T-helper 22 cell (primary cell): Measurements from ENCODE around the gene DCST2.

Source experiments
- DNase-seq: peaks from one replicate; pipeline ENCODE4 v3.0.0-alpha.2; 2020; ENCODE audit warnings: low read depth

DCST2 gene

DNA sequence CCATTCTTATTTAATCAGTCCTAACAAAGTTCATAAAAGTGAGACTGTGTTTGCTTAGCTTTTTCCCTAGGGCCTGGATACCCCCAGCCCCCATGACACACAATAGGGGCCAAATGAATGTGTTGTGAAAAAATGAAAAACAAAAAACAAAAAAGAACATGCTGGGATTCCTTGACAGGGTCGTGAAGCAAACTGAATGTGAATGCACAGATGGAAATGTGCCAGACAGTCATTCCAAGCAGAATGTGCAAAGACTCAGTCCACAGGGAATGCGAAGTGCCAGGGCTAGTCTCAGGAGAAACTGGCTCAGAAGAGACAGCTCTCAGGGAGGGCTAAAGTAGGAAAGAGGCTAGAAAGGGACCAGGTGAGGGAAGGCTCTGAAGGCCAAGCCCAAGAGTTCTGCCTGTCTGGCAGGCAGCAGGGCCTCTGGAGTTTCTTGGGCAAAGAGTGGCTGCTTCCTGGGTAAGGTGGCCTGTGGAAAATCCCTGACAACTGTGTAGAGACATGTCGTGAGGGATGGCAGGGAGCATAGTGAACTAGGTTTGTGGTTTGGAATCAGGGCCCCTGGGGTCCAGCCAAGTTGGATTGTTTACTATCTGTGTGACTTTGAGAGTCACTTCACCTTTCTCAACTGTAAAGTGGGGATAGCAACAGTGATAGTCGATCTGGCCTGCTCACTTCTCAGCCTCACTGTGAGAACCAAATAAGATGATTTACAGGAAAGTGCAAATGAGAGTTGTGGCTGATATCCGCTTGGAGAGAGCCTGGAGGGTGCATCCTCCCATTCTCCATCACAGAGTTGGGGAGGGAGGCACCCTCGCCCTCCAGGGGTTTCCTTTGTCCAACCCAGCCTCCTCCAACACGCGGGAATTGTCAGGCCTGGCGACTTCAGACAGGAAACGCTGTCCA is 16.3 kb upstream of the DCST2 start:
- DNase-seq = no peak

GRCh38 chr1:155048449-155049334 is 15.1 kb upstream of the DCST2 start:
- DNase-seq = no peak

- DNase-seq = peak; percentile 20
Measured at GRCh38 chr1:155044812-155045657, 11.5 kb upstream of the DCST2 start.

DNA sequence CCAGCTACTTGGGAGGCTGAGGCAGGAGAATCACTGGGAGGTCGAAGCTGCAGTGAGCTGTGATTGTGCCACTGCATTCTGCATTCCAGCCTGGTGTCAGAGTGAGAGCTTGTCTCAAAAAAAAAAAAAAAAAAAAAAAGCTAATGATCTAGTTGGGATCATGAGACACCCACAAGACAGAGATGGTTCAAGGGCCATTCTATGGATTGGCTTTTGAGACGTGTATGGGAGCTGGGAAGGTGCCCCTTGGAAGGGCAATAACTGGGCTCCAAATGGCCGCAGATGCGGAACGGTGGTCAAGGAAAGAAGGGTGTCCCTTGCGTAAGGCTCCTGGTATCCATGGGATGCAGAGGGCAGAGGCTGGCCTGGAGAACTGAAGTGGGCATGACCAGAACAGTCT is 10.8 kb upstream of the DCST2 start:
- DNase-seq = no peak

- DNase-seq = no peak
Measured at GRCh38 chr1:155043793-155044192, 10.2 kb upstream of the DCST2 start.

- DNase-seq = no peak
Measured at GRCh38 chr1:155043301-155043702, 9.7 kb upstream of the DCST2 start.

DNA sequence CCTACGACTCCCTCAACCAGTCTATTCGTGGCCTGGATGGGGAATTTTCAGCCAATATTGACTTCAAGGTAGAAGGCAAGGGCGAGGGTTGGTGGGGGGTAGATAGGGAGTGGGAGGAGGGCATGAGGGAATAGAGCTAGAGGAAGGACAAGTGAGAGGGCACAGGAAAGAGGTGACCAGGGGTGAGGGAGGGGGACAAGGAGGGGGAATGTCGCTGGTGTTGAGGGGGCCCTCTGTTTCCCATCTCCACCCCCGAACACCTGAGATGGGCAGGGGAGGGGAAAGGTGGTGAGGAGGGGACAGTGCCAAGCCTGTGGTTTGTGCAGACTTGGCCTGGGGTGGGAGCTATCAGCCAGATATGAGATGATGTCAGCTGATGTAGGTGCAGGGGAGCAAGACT is 9.2 kb upstream of the DCST2 start:
- no peak for DNase-seq

DNA sequence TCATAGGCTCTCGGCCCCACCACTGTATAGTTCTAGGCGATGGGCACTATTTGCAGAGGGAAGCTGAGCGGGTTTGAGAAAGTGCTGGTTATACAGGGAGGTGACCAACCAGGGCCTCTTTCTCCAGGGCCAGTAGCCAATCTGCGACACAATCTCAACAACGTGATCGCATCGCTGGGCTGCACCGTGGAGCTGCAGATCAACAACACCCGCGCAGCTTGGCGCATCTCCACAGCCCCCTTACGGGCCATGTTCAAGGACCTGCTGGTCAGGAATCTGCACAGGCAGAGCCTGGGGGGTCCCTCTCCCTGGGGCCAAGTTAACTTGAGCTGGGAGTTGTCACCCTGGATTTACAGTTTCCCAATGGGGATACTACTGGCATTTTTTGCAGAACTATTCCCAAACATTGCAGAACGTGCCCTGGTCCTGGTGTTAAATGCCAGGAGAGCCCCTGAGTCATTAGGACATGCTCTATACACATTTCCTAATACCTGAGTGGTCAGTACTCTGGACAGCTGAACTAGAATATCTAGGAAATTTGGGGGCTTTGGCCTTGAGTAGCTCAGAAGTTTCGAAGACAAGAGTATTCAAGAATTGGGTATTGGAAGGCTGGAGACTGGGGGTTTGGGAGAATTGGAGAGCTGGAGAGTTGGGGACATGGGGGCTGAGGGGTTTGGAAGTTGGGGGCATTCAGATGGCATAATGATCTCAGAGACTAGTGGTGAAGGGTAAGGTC is 6.9 kb upstream of the DCST2 start:
- no peak for DNase-seq

DNA sequence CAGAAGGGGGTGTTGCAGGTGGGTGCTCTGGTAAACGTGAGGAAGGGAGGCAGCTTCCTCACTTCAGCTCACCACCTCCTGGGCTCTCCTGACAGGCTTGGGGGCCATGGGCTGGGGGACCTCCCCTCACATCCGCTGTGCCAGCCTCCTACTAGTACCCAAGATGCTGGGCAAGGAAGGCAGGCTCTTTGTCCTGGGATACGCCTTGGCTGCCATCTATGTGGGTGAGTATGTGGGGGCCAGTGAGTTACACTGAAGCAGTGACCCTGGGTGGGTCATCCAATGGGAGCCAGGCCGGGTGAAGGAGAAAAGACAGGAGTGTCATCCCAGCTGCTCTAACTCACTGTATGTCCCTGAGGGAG is 5.7 kb upstream of the DCST2 start:
- no peak for DNase-seq

- no peak for DNase-seq
Measured at GRCh38 chr1:155038602-155039307, 5.2 kb upstream of the DCST2 start.

- DNase-seq = no peak
Measured at GRCh38 chr1:155037851-155038441, 4.4 kb upstream of the DCST2 start.

DNA sequence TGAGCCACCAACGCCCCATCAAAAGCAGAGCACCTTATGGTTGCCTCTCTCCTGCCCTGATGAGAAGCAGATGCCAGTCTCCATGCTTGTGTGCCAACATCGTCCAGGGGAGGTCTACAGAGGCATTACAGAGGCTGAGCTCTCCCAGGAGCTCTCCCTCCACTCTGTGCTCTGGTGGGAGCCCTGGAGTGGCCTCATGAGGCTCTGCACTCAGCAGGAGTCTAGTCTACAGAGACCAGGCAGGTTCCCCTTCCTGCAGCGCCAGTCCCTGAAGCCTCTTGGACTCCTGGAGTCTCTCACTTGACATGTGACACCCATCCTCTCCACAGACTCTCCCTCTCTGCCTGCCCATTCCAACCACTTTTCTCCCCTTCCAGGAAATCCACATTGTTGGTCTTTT is 3.5 kb upstream of the DCST2 start:
- no peak for DNase-seq

DNA sequence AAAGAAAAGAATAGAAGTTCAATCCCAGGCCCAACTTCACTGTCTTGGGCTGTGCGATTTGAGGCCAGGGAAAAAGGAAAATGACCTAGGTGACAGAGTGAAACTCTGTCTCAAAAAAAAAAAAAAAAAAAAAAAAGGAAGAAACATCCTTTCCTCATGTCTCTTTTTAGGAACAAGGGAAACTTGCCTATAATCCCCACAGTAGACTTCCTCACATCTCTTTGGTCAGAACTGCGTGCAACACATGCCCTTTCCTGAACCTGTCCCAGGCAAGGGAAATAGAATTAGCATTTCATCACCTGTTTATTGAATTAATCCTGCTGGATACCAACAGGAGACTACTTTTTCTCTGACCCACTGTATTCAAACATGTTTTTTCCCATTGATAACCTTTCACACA is 2.4 kb upstream of the DCST2 start:
- DNase-seq = no peak

GRCh38 chr1:155034318-155035208 is 982 bp upstream of the DCST2 start:
- no peak for DNase-seq

DNA sequence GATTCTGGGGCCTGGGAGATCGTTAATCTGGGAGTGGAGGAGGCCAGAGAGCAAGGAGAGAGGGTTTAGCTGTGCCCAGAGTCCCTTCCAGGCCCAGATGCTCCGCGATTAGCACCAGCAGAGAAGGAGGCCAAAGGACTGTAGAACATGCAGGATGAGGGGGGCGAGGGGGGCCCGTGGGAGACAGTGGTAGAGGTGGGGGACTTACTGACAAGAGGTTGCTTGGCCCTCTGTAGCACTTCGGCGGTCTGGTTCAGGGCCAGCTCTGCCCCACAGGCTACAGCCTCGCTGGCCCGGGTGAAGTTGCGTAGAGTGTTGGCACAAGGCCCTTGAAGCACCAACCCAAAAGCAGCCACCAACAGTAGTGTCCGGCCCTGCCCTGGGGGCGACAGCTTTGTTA is 695 bp downstream of the DCST2 start:
- no peak for DNase-seq

DNA sequence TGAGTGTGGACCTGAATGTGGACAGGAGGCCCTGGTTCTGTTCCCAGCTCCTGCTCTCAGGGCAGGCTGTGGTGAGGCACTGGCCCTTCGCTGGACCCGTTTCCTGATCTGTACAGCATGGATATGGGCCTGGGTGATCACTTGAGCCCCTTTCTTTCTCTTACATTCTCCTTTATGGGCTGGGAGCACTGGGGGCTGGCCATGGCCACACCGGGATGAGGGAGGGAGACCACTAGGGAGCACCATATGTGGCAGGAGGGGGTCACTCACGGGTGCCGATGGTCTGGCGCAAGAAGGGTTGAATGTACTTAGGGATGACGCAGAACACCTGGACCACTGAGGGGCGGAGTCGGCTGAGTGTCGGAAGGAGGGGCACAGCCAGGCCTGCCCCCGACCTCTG is 2.7 kb downstream of the DCST2 start:
- DNase-seq = no peak

DNA sequence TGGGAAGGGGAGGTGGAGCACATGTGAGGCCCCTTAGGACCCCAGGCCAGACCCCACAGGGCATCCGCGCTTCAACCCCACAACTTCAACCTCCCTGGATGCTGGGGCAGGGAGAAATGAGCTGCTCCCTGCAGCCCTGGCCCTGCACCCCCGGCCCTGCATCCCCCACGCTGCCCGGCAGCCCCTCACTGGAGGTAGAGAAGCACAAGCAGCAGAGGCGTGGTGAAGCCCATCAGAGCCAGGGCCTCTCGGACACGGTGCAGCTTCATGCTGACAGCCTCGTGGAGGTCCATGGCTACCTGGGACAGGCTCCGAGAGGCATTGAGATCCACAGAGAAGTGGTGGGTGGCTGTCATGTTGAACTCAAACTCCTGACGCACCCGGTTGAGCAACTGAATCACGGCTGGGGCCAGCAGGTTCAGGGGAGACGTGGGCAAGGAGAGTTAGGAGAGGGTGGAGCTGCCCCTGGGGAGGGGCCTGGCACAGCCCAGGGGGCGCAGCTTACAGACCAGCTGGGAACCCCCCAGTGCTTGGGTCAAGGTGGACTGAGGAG is 3.3 kb downstream of the DCST2 start:
- no peak for DNase-seq

DNA sequence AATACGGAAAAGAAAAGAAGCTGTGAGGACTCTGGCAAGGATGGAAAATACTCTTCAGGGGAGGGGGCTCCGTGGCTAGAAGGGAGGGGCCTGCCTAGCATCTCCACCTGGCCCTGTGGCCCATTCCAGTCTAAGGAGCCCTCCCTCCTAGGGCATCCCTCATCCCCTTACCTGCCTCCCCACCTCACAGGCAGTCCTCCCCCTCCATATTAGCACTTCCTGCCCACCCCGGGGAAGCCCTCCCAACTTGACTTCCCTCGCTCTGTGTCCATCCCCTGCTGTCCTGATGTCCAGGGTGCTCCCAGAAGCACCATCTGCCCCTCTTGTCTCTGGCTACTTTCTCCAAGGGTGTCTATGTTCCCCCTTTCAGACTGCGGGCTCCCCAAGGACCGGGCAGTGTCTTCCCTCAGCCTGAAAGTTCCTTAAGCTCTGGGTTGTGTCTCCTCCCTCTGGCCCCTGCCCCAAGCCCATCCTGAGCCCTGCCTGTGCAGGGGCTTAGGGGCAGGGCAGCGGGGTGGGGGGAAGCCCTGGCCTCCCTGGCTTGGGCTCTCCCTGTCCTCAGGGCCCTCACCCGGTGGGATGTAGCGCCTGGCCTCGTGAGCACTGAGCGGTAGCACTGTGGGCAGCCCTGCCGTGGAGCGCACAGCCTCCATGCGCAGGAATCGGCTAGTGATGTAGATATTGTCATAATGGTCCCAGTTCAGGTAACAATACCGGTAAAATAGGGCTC is 3.9 kb downstream of the DCST2 start:
- no peak for DNase-seq
